GM21786 (cell line): ENCODE measurements around the gene CEP97.
"Not testable (repeated sequence)": the region's sequence is repeated elsewhere in the genome, so short reads cannot be mapped to it uniquely, and the experiment has no call there.

ENCODE experiments used
- ATAC-seq: cut with Tn5 transposase; IDR thresholded peaks from one replicate; pipeline ENCODE4 v1.9.1; 2021; ENCODE audit not compliant: unreplicated experiment

CEP97 gene

DNA sequence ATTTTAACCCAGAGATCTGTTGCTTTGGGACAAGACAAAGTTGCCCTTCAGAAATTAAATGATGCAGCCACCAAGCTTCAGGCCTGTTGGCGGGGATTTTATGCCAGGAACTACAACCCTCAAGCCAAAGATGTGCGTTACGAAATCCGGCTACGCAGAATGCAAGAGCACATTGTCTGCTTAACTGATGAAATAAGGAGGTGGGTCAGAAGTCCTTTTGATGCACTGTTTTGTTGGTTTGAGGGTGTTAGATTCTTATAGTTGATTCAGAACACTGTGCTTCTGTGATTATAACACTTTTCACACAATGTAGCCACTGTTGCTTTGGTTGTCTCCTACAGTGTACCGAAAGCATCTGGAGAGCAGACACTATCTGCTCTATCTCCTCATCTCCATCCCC, 33.8 kb downstream of the CEP97 start:
- no peak for ATAC-seq

GRCh38 chr3:101762041-101762646, 37.7 kb downstream of the CEP97 start:
- no peak for ATAC-seq

DNA sequence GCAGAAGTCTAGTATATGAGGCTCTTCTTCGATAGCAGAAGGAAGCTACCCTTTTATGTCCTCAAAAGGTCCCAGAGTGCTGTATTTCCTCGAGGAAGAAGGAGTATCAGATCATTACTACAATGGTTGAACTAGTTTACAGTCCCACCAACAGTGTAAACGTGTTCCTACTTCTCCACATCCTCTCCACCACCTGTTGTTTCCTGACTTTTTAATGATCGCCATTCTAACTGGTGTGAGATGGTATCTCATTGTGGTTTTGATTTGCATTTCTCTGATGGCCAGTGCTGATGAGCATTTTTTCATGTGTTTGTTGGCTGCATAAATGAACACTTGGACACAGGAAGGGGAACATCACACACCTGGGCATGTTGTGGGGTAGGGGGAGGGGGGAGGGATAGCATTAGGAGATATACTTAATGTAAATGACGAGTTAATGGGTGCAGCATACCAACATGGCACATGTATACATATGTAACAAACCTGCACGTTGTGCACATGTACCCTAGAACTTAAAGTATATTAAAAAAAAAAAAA, 53.4 kb downstream of the CEP97 start:
- ATAC-seq: not testable (repeated sequence)

- ATAC-seq: peak; percentile 3
These were observed 54.1 kb downstream of the CEP97 start for GRCh38 chr3:101778385-101779046.

GRCh38 chr3:101779047-101779821, 54.8 kb downstream of the CEP97 start, which contains the start of gene NXPE3:
Gene NXPE3, plus strand, starts transcription at chr3:101779211. Its CDS starts 6,386 bp downstream, at chr3:101785597.
- peak; percentile 94 for ATAC-seq

- ATAC-seq: no peak
These were observed 55.5 kb downstream of the CEP97 start for GRCh38 chr3:101779822-101780381.

DNA sequence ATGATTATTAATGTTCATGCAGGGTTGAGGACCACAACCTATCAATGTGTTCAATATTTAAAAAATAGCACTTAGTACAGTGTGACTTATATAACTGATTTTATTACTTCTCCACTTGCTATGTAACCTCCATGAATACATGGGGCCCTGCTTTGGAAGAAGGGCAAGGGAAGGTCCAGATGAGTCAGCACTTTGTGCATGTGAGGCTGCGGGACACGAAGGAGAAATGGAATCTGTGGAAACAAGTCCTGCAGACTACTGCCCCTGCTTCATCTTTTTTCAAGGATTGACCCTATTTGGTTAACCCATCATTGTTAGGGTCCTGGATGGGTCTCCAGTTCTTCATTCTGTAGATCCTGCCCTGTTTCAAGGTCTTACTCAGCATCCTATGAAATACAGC, 56.2 kb downstream of the CEP97 start:
- no peak for ATAC-seq

- no peak for ATAC-seq
These were observed 56.8 kb downstream of the CEP97 start for GRCh38 chr3:101781166-101781565.

- no peak for ATAC-seq
These were observed 60.6 kb downstream of the CEP97 start for GRCh38 chr3:101784855-101785613.

DNA sequence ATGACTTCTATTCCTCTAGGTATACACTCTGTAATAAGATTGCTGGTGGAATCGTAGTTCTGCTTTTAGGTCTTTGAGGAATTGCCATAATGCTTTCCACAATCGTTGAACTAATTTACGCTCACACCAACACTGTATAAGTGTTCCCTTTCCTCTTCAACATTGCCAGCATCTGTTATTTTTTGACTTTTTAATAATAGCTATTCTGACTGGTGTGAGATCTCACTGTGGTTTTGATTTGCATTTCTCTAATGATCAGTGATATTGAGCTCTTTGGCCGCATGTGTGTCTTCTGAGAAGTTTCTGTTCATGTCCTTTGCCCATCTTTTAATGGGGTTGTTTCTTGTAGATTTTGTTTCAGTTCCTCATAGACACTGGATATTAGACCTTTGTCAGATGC, 67.4 kb downstream of the CEP97 start:
- peak; percentile 98 for ATAC-seq

DNA sequence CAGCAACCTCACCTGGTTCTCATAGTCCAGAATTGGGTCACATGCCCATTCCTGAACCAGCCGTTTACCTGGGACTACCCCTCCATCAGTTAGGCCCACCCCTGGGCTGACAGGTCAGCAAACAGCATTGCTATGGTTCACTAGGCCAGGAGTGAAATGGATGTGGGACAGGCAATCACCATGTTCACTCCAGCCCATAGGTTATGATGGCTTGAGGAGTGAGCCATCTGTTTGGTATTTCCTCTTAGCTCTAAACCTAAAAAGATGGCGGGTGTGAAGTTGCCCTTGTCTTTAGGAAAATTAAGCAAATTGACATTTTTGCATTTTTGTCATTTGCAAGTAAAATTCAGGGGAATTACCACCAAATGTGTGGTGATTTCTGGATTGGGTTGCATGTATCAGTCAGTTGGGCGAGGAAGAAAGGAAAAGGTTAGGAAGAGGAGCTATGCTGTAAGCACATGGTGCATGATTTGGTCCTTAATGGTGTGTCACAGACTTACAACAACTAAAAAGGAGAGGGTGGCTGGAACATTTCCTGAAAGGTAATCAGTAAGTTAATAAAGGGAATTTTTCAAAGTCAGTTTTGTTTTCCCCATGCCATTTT, 71.8 kb downstream of the CEP97 start:
- no peak for ATAC-seq

GRCh38 chr3:101801174-101801573, 76.8 kb downstream of the CEP97 start:
- ATAC-seq: no peak

- ATAC-seq: no peak
These were observed 77.8 kb downstream of the CEP97 start for GRCh38 chr3:101802179-101802578.

DNA sequence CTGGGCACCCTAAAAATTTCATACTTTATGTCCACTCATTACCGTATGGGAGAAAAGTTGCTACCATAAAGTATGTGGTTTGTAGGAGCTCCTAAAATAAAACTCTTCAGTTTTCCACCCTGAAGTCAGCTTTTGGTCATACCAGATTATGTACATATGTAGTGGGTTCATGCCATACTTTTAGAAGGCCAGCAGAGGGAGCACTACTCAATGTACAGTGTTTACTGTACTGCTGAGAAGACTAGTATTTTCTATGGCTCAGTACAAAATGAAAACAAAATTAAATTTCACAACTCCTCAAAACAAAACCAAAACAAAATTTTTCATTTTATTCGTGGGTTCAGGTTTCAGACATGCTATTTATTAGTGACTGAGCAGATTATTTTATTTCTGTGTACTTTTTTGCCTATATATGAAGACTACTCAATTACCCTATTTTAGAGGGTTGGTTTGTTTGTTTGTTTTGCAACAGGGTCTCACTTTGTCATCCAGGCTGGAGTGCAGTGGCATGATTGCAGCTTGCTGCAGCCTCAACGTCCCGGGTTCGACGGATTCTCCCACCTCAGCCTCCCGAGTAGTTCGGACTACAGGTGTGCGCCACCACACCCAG, 78.9 kb downstream of the CEP97 start:
- ATAC-seq: peak; percentile 93

GRCh38 chr3:101803939-101804338, 79.5 kb downstream of the CEP97 start:
- ATAC-seq: no peak

GRCh38 chr3:101806491-101806890, 82.1 kb downstream of the CEP97 start:
- ATAC-seq: no peak

DNA sequence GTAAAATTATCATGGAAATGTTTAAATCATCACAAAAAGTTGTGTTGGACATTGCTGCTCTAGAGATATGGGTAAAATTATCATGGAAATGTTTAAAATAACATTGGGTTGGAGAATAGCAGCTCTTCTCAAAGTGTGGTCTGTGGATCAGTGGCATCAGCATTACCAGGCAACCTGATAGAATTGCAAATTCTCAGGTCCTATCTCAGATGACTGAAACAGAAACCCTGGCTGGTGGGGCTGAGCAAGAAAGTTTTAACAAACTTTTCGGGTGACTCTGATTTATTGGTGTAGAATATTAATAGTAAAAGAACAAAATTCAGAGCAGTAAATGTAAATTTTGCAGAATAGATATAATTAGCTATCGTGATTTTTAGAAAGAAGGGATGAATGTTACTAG, 83.5 kb downstream of the CEP97 start:
- peak; percentile 65 for ATAC-seq

DNA sequence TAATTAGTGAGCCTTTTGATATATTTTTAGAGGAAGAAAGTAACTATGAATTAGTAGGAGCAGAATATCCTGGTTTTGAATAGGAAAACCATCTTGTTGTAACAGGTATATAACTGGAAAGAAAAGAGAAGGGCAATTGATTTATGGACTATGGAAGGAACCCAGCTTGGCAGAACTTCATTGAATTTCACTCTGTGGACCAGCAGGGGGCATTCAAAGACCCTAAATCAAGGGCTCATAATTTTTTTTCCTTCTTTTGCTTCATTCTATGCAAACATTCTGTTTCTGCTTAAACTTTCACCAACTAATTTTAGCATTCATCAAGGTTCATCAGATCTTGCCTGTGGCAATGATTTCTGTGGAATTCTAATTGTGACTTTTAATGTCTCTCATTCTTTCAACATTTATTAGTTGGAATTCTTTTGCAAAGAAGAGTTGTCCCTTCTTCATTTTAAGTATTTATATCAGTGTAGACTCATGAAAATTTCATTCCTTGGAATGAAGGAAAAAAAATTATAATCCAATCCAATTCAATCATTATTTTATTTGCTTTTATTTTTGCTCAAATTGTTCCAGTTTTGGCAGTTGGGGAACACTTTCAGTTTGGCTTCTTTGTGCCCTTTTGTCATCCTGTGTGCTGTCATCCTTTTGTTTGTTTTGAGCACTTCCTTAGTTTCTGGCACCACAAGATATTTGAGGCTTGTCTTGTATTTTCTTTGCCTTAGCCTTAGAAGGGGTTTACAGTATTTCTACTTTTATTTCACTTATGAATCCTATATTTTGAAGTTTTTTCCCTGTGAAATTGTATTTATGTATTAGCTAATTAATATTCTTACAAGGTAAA, 85.0 kb downstream of the CEP97 start:
- no peak for ATAC-seq

DNA sequence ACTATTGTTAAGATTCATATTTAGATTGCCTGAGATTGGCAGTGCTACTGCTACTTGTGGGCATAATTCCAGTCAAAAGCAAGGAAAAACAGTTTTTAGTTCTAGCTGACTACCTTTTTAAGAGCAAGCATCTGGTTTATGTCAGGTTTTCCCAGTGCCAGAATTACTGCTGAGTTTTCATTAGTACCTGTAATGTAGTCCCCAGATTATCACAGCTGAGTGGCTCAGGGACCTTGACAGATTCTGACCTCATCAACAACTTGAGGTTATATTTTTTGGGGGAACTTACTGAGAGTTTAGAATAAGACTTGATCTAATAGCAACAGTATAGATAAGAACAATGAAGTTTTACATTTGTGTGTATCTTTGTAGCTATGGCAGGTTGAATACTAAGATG, 85.6 kb downstream of the CEP97 start:
- no peak for ATAC-seq
